Neuron (in vitro differentiated cells): ENCODE measurements around the gene FAM89B.
A peak's percentile ranks its signal among the peaks of the same experiment; 100 is the strongest.

Source experiments
- H2AFZ ChIP-seq: one replicate; pipeline ENCODE4 v1.6.1; 2013; ENCODE audit warnings: low read depth, mild to moderate bottlenecking, inconsistent platforms, low read length, moderate library complexity
- H3K27me3 ChIP-seq: one replicate; pipeline ENCODE4 v1.6.1; 2013; ENCODE audit warnings: low read length; ENCODE audit not compliant: insufficient read depth
- H3K36me3 ChIP-seq: one replicate; pipeline ENCODE4 v1.6.1; 2013; ENCODE audit warnings: low read length; ENCODE audit not compliant: insufficient read depth
- H3K4me1 ChIP-seq: one replicate; pipeline ENCODE4 v1.6.1; 2013; ENCODE audit warnings: low read length; ENCODE audit not compliant: insufficient read depth
- H3K4me3 ChIP-seq: 2 replicates; pipeline ENCODE4 v1.5.1; 2013; ENCODE audit warnings: mild to moderate bottlenecking, low read length, moderate library complexity
- H3K9me3 ChIP-seq: one replicate; pipeline ENCODE4 v1.6.1; 2013; ENCODE audit warnings: low read length

Gene FAM89B

GRCh38 chr11:65546217-65546958 is 25.9 kb upstream of the FAM89B start:
- Histone ChIP-seq H3K36me3 (peaks cover 5% of the 10 kb centered on the region), H3K9me3 (no peaks in the 10 kb centered on the region), H3K4me1 (no peaks in the 10 kb centered on the region), H3K27me3 (no peaks in the 10 kb centered on the region), H3K4me3 (no peak overlapping the region), H2AFZ (no peak overlapping the region)

GRCh38 chr11:65547446-65548125 is 24.8 kb upstream of the FAM89B start:
- peaks cover 5% of the 10 kb centered on the region for H3K36me3 ChIP-seq
- no peaks in the 10 kb centered on the region for H3K4me1 ChIP-seq
- H2AFZ ChIP-seq, result no peak overlapping the region
- H3K4me3 ChIP-seq, result no peak overlapping the region
- no peaks in the 10 kb centered on the region for H3K9me3 ChIP-seq
- H3K27me3 ChIP-seq, result no peaks in the 10 kb centered on the region

GRCh38 chr11:65548395-65548794 is 23.9 kb upstream of the FAM89B start:
- Histone ChIP-seq H3K27me3 (no peaks in the 10 kb centered on the region), H3K4me1 (no peaks in the 10 kb centered on the region)

GRCh38 chr11:65549096-65549495 is 23.2 kb upstream of the FAM89B start:
- Histone ChIP-seq H2AFZ (no peak overlapping the region), H3K36me3 (no peaks in the 10 kb centered on the region), H3K4me3 (no peak overlapping the region), H3K9me3 (no peaks in the 10 kb centered on the region), H3K4me1 (no peaks in the 10 kb centered on the region), H3K27me3 (no peaks in the 10 kb centered on the region)

More at GRCh38 chr11:65548395-65548794, 23.9 kb upstream of the FAM89B start:
- H2AFZ ChIP-seq, result no peak overlapping the region
- H3K4me3 ChIP-seq, result no peak overlapping the region
- peaks cover under 1% of the 10 kb centered on the region for H3K36me3 ChIP-seq
- H3K9me3 ChIP-seq, result no peaks in the 10 kb centered on the region

DNA sequence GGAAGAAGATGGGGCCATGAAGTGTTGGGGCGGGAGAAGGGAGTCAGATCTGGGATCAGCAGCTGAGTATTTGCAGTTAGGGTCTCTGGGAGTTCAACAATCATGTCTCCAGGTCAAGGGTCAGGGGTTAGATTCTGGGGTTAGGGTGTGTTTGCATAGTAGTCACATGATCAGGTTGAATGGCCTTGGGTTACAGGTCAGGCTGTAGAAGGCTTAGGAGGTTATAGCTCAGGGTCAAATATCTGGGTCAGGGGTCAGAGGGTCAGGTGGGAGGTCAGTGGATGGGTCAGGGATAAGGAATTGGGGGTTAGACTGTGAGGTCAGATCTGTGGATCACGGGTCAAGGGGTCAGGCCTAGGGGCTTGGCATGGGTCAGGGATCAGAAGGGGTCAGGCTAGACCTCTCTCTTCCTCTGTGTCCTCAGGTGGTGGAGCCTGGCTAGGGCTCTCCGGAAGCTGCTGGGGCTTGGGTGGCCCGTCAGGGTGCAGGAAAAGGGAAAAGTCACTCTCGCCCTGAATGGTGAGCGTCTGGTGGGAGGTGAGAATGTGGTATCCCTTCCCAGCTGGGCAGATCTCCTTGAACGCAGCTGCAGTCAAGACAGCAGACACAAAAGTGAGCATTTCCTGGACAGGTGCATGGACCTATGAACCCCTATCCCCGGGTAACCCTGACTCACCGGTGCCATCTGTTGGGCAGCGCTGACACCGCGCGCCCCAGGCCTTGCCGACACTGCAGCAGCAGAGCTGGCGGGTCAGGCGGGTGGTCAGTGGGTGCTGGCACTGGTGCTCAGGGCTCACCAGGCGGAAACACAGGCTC is 20.6 kb upstream of the FAM89B start:
- Histone ChIP-seq H3K27me3 (no peaks in the 10 kb centered on the region), H3K9me3 (no peaks in the 10 kb centered on the region), H3K4me1 (peaks cover 12% of the 10 kb centered on the region), H2AFZ (no peak overlapping the region), H3K36me3 (no peaks in the 10 kb centered on the region), H3K4me3 (no peak overlapping the region)

GRCh38 chr11:65552388-65552951 is 19.9 kb upstream of the FAM89B start:
- no peak overlapping the region for H2AFZ ChIP-seq
- H3K36me3 ChIP-seq, result no peaks in the 10 kb centered on the region
- H3K4me3 ChIP-seq, result no peak overlapping the region
- H3K27me3 ChIP-seq, result no peaks in the 10 kb centered on the region
- peaks cover 17% of the 10 kb centered on the region for H3K4me1 ChIP-seq
- no peaks in the 10 kb centered on the region for H3K9me3 ChIP-seq

GRCh38 chr11:65553301-65554001 is 18.9 kb upstream of the FAM89B start:
- no peaks in the 10 kb centered on the region for H3K36me3 ChIP-seq
- no peaks in the 10 kb centered on the region for H3K9me3 ChIP-seq
- no peak overlapping the region for H3K4me3 ChIP-seq
- no peaks in the 10 kb centered on the region for H3K27me3 ChIP-seq
- peaks cover 18% of the 10 kb centered on the region for H3K4me1 ChIP-seq
- H2AFZ ChIP-seq, result no peak overlapping the region

DNA sequence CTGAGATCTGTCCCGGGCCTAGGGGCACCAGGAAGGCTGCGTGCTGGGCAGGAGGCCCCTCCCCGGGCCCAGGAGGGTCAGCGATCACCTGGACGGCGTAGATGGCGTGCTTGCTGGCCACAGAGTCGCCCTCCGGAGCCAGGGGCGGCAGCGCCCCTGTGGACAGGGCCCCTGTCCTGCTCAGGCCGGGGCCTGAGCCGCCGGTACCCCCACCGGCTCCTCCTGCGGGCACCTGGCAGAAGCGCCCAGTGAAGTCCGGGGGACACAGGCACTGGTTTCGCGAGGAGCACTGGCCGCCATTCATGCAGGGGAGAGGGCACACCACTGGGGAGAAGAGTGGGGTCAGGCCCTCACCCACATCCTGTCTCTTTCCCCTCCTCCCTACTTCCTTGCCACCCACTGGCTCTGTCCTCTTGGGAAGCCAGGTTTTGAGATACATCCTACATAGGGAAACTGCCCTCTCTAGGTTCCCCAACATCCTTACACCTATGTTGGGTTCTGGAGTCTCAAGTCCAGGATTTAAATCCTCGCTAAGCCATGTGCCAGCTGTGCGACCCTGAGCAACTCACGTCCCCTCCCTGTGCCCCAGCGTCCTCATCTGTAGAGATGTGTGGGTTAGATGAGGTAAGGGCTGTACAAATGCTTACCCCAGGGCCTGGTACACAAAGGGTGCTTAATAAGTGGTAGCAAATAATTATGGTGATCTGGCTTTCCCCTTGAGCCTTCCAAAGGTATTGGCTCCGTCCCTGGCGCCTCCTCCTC is 18.1 kb upstream of the FAM89B start:
- no peaks in the 10 kb centered on the region for H3K9me3 ChIP-seq
- peaks cover 24% of the 10 kb centered on the region for H3K4me1 ChIP-seq
- H3K36me3 ChIP-seq, result no peaks in the 10 kb centered on the region
- no peaks in the 10 kb centered on the region for H3K27me3 ChIP-seq
- no peak overlapping the region for H3K4me3 ChIP-seq
- H2AFZ ChIP-seq, result no peak overlapping the region

GRCh38 chr11:65554842-65555430 is 17.4 kb upstream of the FAM89B start:
- H3K36me3 ChIP-seq, result no peaks in the 10 kb centered on the region
- no peaks in the 10 kb centered on the region for H3K9me3 ChIP-seq
- no peak overlapping the region for H2AFZ ChIP-seq
- peaks cover 29% of the 10 kb centered on the region for H3K4me1 ChIP-seq
- no peak overlapping the region for H3K4me3 ChIP-seq
- no peaks in the 10 kb centered on the region for H3K27me3 ChIP-seq

DNA sequence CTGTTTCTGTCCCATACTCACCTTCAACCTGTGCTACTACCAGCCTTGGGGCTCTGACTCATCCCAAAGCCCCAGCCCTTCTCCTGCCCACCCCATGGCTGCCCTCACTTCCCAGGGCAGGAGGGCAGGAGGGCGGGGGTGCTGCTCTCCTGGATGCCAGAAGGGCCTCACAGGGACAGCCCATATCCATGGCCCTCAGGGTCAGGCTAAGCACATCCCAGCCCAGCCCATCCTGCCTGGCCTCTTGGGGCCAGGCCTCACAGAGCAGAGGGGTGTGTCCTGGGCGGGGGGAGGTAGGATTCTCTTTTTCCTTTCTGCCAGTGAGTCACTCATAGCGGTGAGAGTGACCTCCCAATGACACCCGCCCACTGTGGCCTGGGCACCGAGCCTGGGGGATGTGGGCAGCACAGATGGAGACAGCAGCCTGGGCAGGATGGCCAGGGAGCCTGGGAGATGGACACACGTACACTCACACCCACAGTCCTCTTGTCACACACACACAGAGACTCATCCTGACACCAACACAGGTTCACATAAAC is 16.6 kb upstream of the FAM89B start:
- Histone ChIP-seq H3K27me3 (no peaks in the 10 kb centered on the region), H3K9me3 (no peaks in the 10 kb centered on the region), H3K4me1 (peaks cover 35% of the 10 kb centered on the region)

GRCh38 chr11:65556470-65557279 is 15.7 kb upstream of the FAM89B start:
- no peaks in the 10 kb centered on the region for H3K9me3 ChIP-seq
- H3K4me1 ChIP-seq, result peaks cover 44% of the 10 kb centered on the region
- no peaks in the 10 kb centered on the region for H3K36me3 ChIP-seq
- H3K27me3 ChIP-seq, result no peaks in the 10 kb centered on the region
- H3K4me3 ChIP-seq, result peak overlapping the region; percentile 52
- peak overlapping the region; percentile 8 for H2AFZ ChIP-seq

More for the DNA sequence above, 16.6 kb upstream of the FAM89B start:
- H3K4me3 ChIP-seq, result no peak overlapping the region
- no peak overlapping the region for H2AFZ ChIP-seq
- no peaks in the 10 kb centered on the region for H3K36me3 ChIP-seq
